Fibroblast of mammary gland (primary cell): ENCODE measurements around the gene SLC1A2.

ENCODE experiments used
- DNase-seq: peaks from one replicate; pipeline ENCODE4 v3.0.0-alpha.2; 2010; ENCODE audit warnings: low read depth
- H3K4me3 ChIP-seq: 2 replicates; pipeline ENCODE4 v1.5.1; 2011; ENCODE audit warnings: low read depth, mild to moderate bottlenecking, low read length, moderate library complexity; ENCODE audit not compliant: control insufficient read depth
- CTCF ChIP-seq: conservative IDR thresholded peaks from 2 replicates; pipeline ENCODE4 v1.5.1; 2011; ENCODE audit warnings: low read depth, low read length, inconsistent platforms; ENCODE audit not compliant: control insufficient read depth, insufficient read depth

Gene SLC1A2

DNA sequence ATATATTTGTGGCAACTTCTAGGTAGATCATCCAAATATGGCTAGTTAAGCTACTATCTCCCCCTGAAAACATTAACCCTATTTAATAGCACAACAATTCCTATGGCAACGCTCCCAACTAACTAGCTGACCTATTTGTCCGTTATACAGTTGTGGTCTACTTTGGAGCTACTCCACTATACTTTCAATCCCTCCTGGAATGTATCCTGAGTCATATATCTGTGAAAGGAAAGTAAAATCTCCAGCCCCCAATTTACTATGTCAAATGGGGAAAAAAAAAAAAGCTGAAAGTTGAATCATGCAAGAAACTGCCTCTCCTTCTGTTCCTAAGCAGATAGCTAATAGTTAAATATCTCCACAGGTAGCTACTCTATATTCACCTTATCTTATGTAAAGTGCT, 151.9 kb downstream of the SLC1A2 start:
- peak; percentile 87 for DNase-seq
- TF ChIP-seq CTCF, result no peak
- no peak overlapping the region for H3K4me3 ChIP-seq

- no peak overlapping the region for H3K4me3 ChIP-seq
- TF ChIP-seq CTCF, result no peak
- DNase-seq, result no peak
Observed at GRCh38 chr11:35265755-35266454, 153.5 kb downstream of the SLC1A2 start.

DNA sequence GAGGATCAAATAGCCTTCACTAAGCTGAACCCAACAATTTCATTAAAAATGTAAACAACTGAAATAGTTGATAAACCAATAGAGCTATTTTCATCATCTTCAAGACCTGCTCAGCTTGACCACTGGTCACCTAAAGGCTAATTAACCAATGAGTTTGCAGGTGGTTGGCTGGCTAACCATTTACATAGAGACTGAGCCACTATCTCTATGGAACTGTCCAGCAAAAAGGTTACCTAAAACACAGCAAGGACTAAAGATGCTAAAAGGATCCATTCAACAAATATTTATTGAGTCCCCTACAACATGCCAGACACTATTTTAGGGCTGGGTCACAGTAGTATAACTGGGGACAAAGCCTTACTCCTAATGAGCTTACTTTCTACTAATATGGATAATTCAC, 156.6 kb downstream of the SLC1A2 start:
- DNase-seq, result no peak
- TF ChIP-seq CTCF, result no peak
- no peak overlapping the region for H3K4me3 ChIP-seq

GRCh38 chr11:35262056-35262455, 157.3 kb downstream of the SLC1A2 start:
- DNase-seq, result no peak
- H3K4me3 ChIP-seq, result no peak overlapping the region
- TF ChIP-seq CTCF, result no peak

- TF ChIP-seq CTCF, result no peak
- DNase-seq, result no peak
- no peak overlapping the region for H3K4me3 ChIP-seq
Observed at GRCh38 chr11:35261197-35261596, 158.2 kb downstream of the SLC1A2 start.

DNA sequence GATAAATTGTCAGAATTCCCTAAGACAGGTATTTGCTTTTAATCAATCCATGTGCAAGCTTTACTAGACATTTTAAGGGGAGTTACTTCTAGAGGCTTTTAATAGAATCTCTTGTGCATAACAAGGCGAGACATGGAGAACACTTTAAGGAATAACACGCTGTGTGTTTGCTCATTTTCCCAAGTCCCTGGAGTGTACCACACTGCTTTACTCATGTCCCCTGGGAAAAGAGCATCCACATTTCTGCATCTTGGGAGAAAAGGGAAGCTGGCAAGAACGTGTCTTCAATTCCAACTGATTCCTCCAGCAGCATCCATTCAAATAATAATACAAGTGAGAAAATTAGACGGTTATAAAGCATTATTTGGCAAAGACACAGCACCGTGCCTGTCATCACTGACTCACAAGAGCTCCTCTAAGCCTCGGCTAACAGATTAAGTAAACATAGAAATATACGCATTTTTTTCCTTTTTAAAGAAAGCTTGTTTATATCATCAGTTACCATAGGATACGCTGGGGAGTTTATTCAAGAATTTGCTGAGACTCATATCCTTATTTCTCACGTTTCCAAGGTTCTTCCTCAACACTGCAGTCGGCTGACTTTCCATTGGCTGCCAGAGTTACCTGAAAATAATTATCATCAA, 158.9 kb downstream of the SLC1A2 start:
- TF ChIP-seq CTCF, result no peak
- peak; percentile 91 for DNase-seq
- H3K4me3 ChIP-seq, result no peak overlapping the region
